ENCODE measurements around the gene TRIB2. TPM values are rescaled to one million over a fixed set of nuclear protein-coding genes. Genes with fewer than 3 reads are reported as not detected.
A peak's percentile ranks its signal among the peaks of the same experiment; 100 is the strongest.
"Not testable (repeated sequence)": the region's sequence is repeated elsewhere in the genome, so short reads cannot be mapped to it uniquely, and the experiment has no call there.

The TRIB2 gene
- 6.3 TPM in 2 replicates for total RNA-seq

GRCh38 chr2:12716282-12717190, at the start of gene TRIB2:
TRIB2 (plus strand) TSS chr2:12716936; CDS start chr2:12718308, 1,372 bp downstream.
- peaks cover 11% of the 10 kb centered on the region for H3K36me3 Mint-ChIP-seq (ENCODE audit: low read depth)
- peak within 1 kb of the TSS; percentile 91 for H3K27ac Mint-ChIP-seq
- H3K27me3 Mint-ChIP-seq (ENCODE audit: insufficient read depth): peaks cover 10% of the 10 kb centered on the region
- DNase-seq (ENCODE audit: low spot score): peak; percentile 82
- H3K9me3 Mint-ChIP-seq: no peaks in the 10 kb centered on the region
- peaks cover 58% of the 10 kb centered on the region for H3K4me1 Mint-ChIP-seq (ENCODE audit: low read depth)
- intact Hi-C loops (cut with micrococcal nuclease): loop anchor here (1.0 to 10.0 kb wide), 20 partner anchors 14 to 1374 kb away; partner anchors contain the start of genes E2F6, LPIN1 and ROCK2
- peak within 1 kb of the TSS; percentile 91 for H3K4me3 Mint-ChIP-seq

DNA sequence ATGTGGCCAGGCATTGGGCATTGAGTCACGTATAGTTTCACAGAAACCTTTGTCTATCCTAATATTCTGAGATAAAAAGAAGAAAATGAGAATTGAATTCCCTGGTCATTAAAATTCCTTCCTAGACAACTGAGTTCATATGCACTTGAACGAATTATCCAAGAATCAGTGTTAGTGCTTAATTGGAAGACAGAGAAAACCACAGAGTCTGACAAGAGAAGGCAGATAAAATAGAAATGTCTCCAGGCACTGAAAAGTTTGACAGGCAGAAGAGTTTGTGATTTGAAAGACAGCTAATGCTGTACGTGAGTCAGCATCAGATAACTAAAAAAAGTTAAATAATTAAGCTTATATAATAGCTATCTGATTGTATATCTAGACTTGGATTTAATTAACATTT, 47.7 kb upstream of the TRIB2 start:
- peaks cover 5% of the 10 kb centered on the region for H3K36me3 Mint-ChIP-seq (ENCODE audit: low read depth)
- peaks cover 9% of the 10 kb centered on the region for H3K27me3 Mint-ChIP-seq (ENCODE audit: insufficient read depth)
- H3K9me3 Mint-ChIP-seq: peaks cover 25% of the 10 kb centered on the region
- no peak for DNase-seq (ENCODE audit: low spot score)
- no peaks in the 10 kb centered on the region for H3K4me1 Mint-ChIP-seq (ENCODE audit: low read depth)
- intact Hi-C loops (cut with micrococcal nuclease): no loop called here
- H3K27ac Mint-ChIP-seq: no peak overlapping the region
- H3K4me3 Mint-ChIP-seq: no peak overlapping the region

GRCh38 chr2:12672711-12673315, 43.9 kb upstream of the TRIB2 start:
- H3K27me3 Mint-ChIP-seq (ENCODE audit: insufficient read depth): no peaks in the 10 kb centered on the region
- H3K4me3 Mint-ChIP-seq: no peak overlapping the region
- intact Hi-C loops (cut with micrococcal nuclease): no loop called here
- H3K4me1 Mint-ChIP-seq (ENCODE audit: low read depth): no peaks in the 10 kb centered on the region
- no peaks in the 10 kb centered on the region for H3K9me3 Mint-ChIP-seq
- H3K27ac Mint-ChIP-seq: no peak overlapping the region
- no peaks in the 10 kb centered on the region for H3K36me3 Mint-ChIP-seq (ENCODE audit: low read depth)
- DNase-seq (ENCODE audit: low spot score): no peak

DNA sequence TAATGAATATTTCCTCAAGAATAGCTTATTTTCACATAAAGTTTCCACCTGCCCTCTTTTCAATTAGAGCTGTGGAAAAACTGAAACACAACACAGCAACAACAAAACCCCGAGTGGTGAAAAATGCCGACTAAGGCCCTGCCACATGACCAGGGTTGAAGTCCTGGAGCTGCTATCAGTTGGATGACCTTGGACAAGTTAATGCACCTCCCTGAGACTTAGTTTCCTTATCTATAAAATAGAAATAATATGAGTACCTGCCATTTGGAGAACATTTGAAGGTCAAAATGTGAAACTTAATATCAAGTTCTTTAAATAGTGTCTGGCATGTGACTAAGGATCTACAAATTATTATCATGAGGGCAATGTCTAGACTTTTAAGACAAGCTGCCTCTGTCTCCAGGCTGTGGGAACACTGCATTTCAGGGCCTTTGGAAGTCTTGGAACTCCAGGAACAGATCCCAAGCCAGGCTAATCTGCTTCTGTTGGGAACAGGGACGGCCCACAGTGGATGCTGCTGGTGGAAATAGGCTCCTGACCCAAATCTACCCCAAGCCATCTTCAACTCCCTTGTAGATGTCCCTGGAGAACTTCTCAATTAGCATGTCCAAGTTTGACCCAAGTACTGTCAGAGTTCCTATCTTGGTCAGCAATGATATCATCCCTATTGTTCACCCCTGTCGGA, 42.0 kb upstream of the TRIB2 start:
- peaks cover 9% of the 10 kb centered on the region for H3K9me3 Mint-ChIP-seq
- DNase-seq (ENCODE audit: low spot score): no peak
- intact Hi-C loops (cut with micrococcal nuclease): no loop called here
- H3K4me1 Mint-ChIP-seq (ENCODE audit: low read depth): no peaks in the 10 kb centered on the region
- no peaks in the 10 kb centered on the region for H3K36me3 Mint-ChIP-seq (ENCODE audit: low read depth)
- no peak overlapping the region for H3K27ac Mint-ChIP-seq
- no peaks in the 10 kb centered on the region for H3K27me3 Mint-ChIP-seq (ENCODE audit: insufficient read depth)
- H3K4me3 Mint-ChIP-seq: no peak overlapping the region

GRCh38 chr2:12675352-12675795, 41.4 kb upstream of the TRIB2 start:
- no peaks in the 10 kb centered on the region for H3K4me1 Mint-ChIP-seq (ENCODE audit: low read depth)
- peaks cover 14% of the 10 kb centered on the region for H3K9me3 Mint-ChIP-seq

DNA sequence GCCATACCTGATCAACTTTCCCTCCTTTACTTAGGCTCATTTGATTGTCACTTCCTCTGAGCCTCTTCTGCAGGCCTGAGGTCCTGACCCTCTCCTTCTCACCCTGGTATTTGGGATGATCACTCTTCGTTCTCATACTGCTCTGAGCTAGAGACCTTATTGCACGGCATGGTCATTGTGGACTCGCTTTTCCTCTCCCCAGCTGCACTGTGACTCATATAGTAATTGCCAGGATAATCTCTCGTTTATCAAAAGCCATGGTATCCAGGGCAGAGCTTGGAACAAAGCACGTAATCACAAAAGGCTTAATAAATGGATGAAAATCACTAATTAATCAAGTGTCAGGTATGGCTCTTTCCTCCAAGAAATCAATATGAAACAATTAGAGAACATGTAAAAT, 40.9 kb upstream of the TRIB2 start:
- no peaks in the 10 kb centered on the region for H3K36me3 Mint-ChIP-seq (ENCODE audit: low read depth)
- peaks cover 17% of the 10 kb centered on the region for H3K9me3 Mint-ChIP-seq
- no peak overlapping the region for H3K27ac Mint-ChIP-seq
- H3K4me1 Mint-ChIP-seq (ENCODE audit: low read depth): no peaks in the 10 kb centered on the region
- no peak overlapping the region for H3K4me3 Mint-ChIP-seq
- H3K27me3 Mint-ChIP-seq (ENCODE audit: insufficient read depth): no peaks in the 10 kb centered on the region
- DNase-seq (ENCODE audit: low spot score): no peak
- intact Hi-C loops (cut with micrococcal nuclease): no loop called here

More at GRCh38 chr2:12675352-12675795, 41.4 kb upstream of the TRIB2 start:
- H3K4me3 Mint-ChIP-seq: no peak overlapping the region
- no peaks in the 10 kb centered on the region for H3K27me3 Mint-ChIP-seq (ENCODE audit: insufficient read depth)
- H3K27ac Mint-ChIP-seq: no peak overlapping the region
- no peaks in the 10 kb centered on the region for H3K36me3 Mint-ChIP-seq (ENCODE audit: low read depth)
- intact Hi-C loops (cut with micrococcal nuclease): no loop called here
- no peak for DNase-seq (ENCODE audit: low spot score)

GRCh38 chr2:12676771-12677170, 40.0 kb upstream of the TRIB2 start:
- no peak overlapping the region for H3K4me3 Mint-ChIP-seq
- no peak overlapping the region for H3K27ac Mint-ChIP-seq
- peaks cover 19% of the 10 kb centered on the region for H3K9me3 Mint-ChIP-seq
- H3K4me1 Mint-ChIP-seq (ENCODE audit: low read depth): no peaks in the 10 kb centered on the region
- no peak for DNase-seq (ENCODE audit: low spot score)
- H3K36me3 Mint-ChIP-seq (ENCODE audit: low read depth): no peaks in the 10 kb centered on the region
- H3K27me3 Mint-ChIP-seq (ENCODE audit: insufficient read depth): no peaks in the 10 kb centered on the region
- intact Hi-C loops (cut with micrococcal nuclease): no loop called here

GRCh38 chr2:12678186-12678585, 38.5 kb upstream of the TRIB2 start:
- H3K4me3 Mint-ChIP-seq: no peak overlapping the region
- H3K9me3 Mint-ChIP-seq: peaks cover 19% of the 10 kb centered on the region
- intact Hi-C loops (cut with micrococcal nuclease): no loop called here
- peaks cover under 1% of the 10 kb centered on the region for H3K27me3 Mint-ChIP-seq (ENCODE audit: insufficient read depth)
- no peaks in the 10 kb centered on the region for H3K4me1 Mint-ChIP-seq (ENCODE audit: low read depth)
- no peak for DNase-seq (ENCODE audit: low spot score)
- no peak overlapping the region for H3K27ac Mint-ChIP-seq
- H3K36me3 Mint-ChIP-seq (ENCODE audit: low read depth): no peaks in the 10 kb centered on the region

- peaks cover 19% of the 10 kb centered on the region for H3K9me3 Mint-ChIP-seq
- H3K27ac Mint-ChIP-seq: no peak overlapping the region
- H3K27me3 Mint-ChIP-seq (ENCODE audit: insufficient read depth): peaks cover 11% of the 10 kb centered on the region
- H3K36me3 Mint-ChIP-seq (ENCODE audit: low read depth): no peaks in the 10 kb centered on the region
- H3K4me3 Mint-ChIP-seq: no peak overlapping the region
- no peaks in the 10 kb centered on the region for H3K4me1 Mint-ChIP-seq (ENCODE audit: low read depth)
- intact Hi-C loops (cut with micrococcal nuclease): no loop called here
- no peak for DNase-seq (ENCODE audit: low spot score)
These were observed 37.1 kb upstream of the TRIB2 start for GRCh38 chr2:12679550-12680072.

DNA sequence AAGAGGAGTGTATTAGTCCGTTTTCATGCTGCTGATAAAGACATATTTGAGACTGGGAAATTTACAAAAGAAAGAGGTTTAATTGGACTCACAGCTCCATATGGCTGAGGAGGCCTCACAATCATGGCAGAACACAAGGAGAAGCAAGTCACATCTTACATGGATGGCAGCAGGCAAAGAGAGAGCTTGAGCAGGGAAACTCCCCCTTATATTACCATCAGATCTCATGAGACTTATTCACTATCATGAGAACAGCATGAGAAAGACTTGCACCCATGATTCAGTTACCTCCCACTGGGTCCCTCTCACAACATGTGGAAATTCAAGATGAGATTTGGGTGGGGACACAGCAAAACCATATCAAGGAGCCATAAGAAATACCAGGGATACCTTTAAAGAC, 36.6 kb upstream of the TRIB2 start:
- Mint-ChIP-seq H3K27me3 (ENCODE audit: insufficient read depth) (peaks cover 14% of the 10 kb centered on the region), H3K9me3 (peaks cover 19% of the 10 kb centered on the region)
- H3K27ac Mint-ChIP-seq; intact Hi-C loops (cut with micrococcal nuclease); H3K36me3 Mint-ChIP-seq (ENCODE audit: low read depth); H3K4me1 Mint-ChIP-seq (ENCODE audit: low read depth); DNase-seq (ENCODE audit: low spot score); H3K4me3 Mint-ChIP-seq: not testable (repeated sequence)

DNA sequence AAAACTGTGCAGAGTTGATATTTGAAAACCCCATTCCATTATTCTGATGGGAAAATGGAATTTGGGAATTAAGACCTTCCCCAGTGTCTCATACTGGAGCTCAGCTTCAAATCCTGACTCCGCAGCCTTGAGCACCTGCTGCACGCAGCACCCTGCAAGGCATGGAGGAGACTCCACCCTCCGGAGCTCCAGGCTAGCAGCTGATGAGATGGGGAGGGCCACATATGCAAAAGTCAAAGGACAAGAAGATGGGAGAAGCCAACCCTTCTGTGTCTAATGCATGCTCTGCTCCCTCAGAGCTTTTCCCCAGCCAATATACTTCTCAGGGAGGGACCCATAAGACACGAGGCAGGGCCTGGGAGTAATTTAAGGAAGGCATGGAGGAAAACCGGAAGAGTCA, 34.7 kb upstream of the TRIB2 start:
- no peaks in the 10 kb centered on the region for H3K36me3 Mint-ChIP-seq (ENCODE audit: low read depth)
- peaks cover 16% of the 10 kb centered on the region for H3K27me3 Mint-ChIP-seq (ENCODE audit: insufficient read depth)
- H3K4me3 Mint-ChIP-seq: no peak overlapping the region
- intact Hi-C loops (cut with micrococcal nuclease): no loop called here
- H3K4me1 Mint-ChIP-seq (ENCODE audit: low read depth): no peaks in the 10 kb centered on the region
- no peak overlapping the region for H3K27ac Mint-ChIP-seq
- no peak for DNase-seq (ENCODE audit: low spot score)
- peaks cover 19% of the 10 kb centered on the region for H3K9me3 Mint-ChIP-seq

DNA sequence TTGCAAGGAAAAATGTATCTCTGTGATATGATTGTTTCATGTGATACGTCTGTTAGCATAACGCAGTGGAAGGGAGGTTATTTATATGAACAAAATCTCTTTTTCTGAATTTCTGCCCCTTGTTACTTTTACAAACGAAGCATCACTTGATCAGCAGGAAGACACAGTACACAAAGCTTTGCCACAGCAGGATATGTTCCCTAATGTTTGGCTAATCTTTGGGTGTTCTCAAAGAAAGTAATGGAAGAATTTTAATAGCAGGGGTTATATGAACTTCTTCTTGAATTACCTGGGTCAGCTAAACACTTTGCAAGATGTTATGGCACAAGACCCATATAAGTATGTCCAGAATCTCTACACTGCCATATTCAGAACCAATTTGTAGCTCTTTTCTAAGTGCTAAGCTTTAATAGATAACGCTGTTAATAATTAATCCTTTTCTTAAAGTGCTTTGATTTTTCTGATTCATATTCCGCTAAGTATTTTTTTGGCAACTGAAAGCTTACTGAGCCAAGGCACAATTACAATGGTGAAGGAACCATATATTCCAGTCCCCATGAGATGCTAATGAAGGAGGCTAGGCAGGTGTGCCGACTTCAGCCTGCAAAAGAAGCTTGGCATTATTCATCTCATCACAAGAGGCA, 33.2 kb upstream of the TRIB2 start:
- Mint-ChIP-seq H3K36me3 (ENCODE audit: low read depth) (no peaks in the 10 kb centered on the region), H3K4me1 (ENCODE audit: low read depth) (no peaks in the 10 kb centered on the region), H3K9me3 (peaks cover 22% of the 10 kb centered on the region), H3K27ac (no peak overlapping the region), H3K27me3 (ENCODE audit: insufficient read depth) (peaks cover 19% of the 10 kb centered on the region), H3K4me3 (no peak overlapping the region)
- no peak for DNase-seq (ENCODE audit: low spot score)
- intact Hi-C loops (cut with micrococcal nuclease): no loop called here
